ENCODE results near the gene NHERF2. TPM values are rescaled to one million over a fixed set of nuclear protein-coding genes. Genes with fewer than 3 reads are reported as not detected.
"Not testable (repeated sequence)": the region's sequence is repeated elsewhere in the genome, so short reads cannot be mapped to it uniquely, and the experiment has no call there.

Gene NHERF2
- total and polyA plus RNA-seq, 3 donors from 2014 or later: 50.6 to 59.9 (median 54.1) TPM

- no peak for TF ChIP-seq POLR2A (IDR thresholded peaks at IDR 0.05)
- no peak for TF ChIP-seq CTCF (IDR thresholded peaks at IDR 0.05)
- H3K27ac ChIP-seq: peak overlapping the region in 1 of 2 donors; percentile 72
- peak overlapping the region; percentile 80 to 83 for H3K4me3 ChIP-seq
- WGBS, 2 donors: 2 to 5% methylated on average over 17 to 23 of the region's 23 CpGs
- intact Hi-C loops (cut with DNase I; ENCODE audit: low total_unique reads): no loop called here
- no peaks in the 10 kb centered on the region for H3K9me3 ChIP-seq
- no peaks in the 10 kb centered on the region for H3K27me3 ChIP-seq
- DNase-seq: no peak
- no peaks in the 10 kb centered on the region for H3K36me3 ChIP-seq (ENCODE audit: low read depth, missing control alignments)
- H3K4me1 ChIP-seq: peaks cover 44% of the 10 kb centered on the region
These were observed 18.0 kb upstream of the NHERF2 start for GRCh38 chr16:2008631-2009163.

- intact Hi-C loops (cut with DNase I; ENCODE audit: low total_unique reads): no loop called here
- H3K27me3 ChIP-seq: no peaks in the 10 kb centered on the region
- DNase-seq: no peak
- H3K4me1 ChIP-seq: peaks cover 39% of the 10 kb centered on the region
- H3K4me3 ChIP-seq: peak overlapping the region; percentile 80 to 83
- peak overlapping the region in 1 of 2 donors; percentile 72 for H3K27ac ChIP-seq
- H3K36me3 ChIP-seq (ENCODE audit: low read depth, missing control alignments): no peaks in the 10 kb centered on the region
- TF ChIP-seq POLR2A (IDR thresholded peaks at IDR 0.05) (no peak), CTCF (IDR thresholded peaks at IDR 0.05) (no peak)
- H3K9me3 ChIP-seq: no peaks in the 10 kb centered on the region
- 2% methylated on average over 32 of the region's 55 CpGs; no CpG with 5 or more reads in 1 of the 2 donors for WGBS, 2 donors
These were observed 17.5 kb upstream of the NHERF2 start for GRCh38 chr16:2009164-2009711.

GRCh38 chr16:2009791-2010510 is 16.8 kb upstream of the NHERF2 start, which contains the start of gene ZNF598:
TSS of gene ZNF598 (minus strand) at chr16:2009821.
- peaks cover 32% of the 10 kb centered on the region for H3K4me1 ChIP-seq
- peak; percentile 87 for DNase-seq
- peak within 1 kb of the TSS; percentile 51 to 86 for H3K27ac ChIP-seq
- TF ChIP-seq CTCF (IDR thresholded peaks at IDR 0.05): no peak
- peak; percentile 20 for TF ChIP-seq POLR2A (IDR thresholded peaks at IDR 0.05)
- 2% methylated on average over 21 to 49 of the region's 52 CpGs for WGBS, 2 donors
- no peaks in the 10 kb centered on the region for H3K27me3 ChIP-seq
- intact Hi-C loops (cut with DNase I; ENCODE audit: low total_unique reads): no loop called here
- H3K9me3 ChIP-seq: no peaks in the 10 kb centered on the region
- no peaks in the 10 kb centered on the region for H3K36me3 ChIP-seq (ENCODE audit: low read depth, missing control alignments)
- H3K4me3 ChIP-seq: peak within 1 kb of the TSS; percentile 80 to 83

GRCh38 chr16:2011726-2012125 is 15.0 kb upstream of the NHERF2 start:
- H3K27me3 ChIP-seq; DNase-seq; intact Hi-C loops (cut with DNase I; ENCODE audit: low total_unique reads); H3K36me3 ChIP-seq (ENCODE audit: low read depth, missing control alignments); H3K4me3 ChIP-seq; H3K27ac ChIP-seq; H3K9me3 ChIP-seq: not testable (repeated sequence)
- 84 to 89% methylated on average over 9 of the region's 9 CpGs for WGBS, 2 donors
- peaks cover 27% of the 10 kb centered on the region for H3K4me1 ChIP-seq

DNA sequence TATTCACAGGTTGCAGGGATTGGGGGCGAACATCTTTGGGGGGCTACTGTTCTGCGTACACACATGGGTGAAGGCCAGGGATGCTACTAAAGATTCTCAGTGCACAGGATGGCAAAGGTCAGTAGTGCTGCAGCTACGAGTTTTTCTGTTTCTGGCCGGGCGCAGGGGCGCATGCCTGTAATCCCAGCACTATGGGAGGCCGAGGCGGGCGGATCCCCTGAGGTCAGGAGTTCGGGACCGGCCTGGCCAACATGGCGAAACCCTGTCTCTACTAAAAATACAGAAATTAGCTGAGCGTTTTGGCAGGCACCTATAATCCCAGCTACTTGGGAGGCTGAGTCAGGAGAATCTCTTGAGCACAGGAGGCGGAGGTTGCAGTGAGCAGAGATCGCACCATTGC is 13.2 kb upstream of the NHERF2 start:
- no peaks in the 10 kb centered on the region for H3K27me3 ChIP-seq
- no peak for DNase-seq
- TF ChIP-seq POLR2A (IDR thresholded peaks at IDR 0.05): no peak
- no peak for TF ChIP-seq CTCF (IDR thresholded peaks at IDR 0.05)
- 83 to 89% methylated on average over 13 to 15 of the region's 15 CpGs for WGBS, 2 donors
- no peak overlapping the region for H3K27ac ChIP-seq
- no peak overlapping the region for H3K4me3 ChIP-seq
- peaks cover 12% of the 10 kb centered on the region for H3K4me1 ChIP-seq
- intact Hi-C loops (cut with DNase I; ENCODE audit: low total_unique reads): no loop called here
- H3K9me3 ChIP-seq: no peaks in the 10 kb centered on the region
- H3K36me3 ChIP-seq (ENCODE audit: low read depth, missing control alignments): no peaks in the 10 kb centered on the region
